CD4-positive, alpha-beta memory T cell (primary cell): ENCODE measurements around the gene PACSIN2. TPM values are rescaled to one million over a fixed set of nuclear protein-coding genes. Genes with fewer than 3 reads are reported as not detected.

Experiments
- CTCF ChIA-PET: fragments of 350-600 bp; sonication (Branson Sonifier 250); formaldehyde crosslinking; loops from one replicate; lab custom pipeline; 2021; ENCODE audit warnings: inconsistent platforms; ENCODE audit not compliant: partially characterized antibody; lab: Charles Lee
- POLR2A ChIA-PET: fragments of 350-600 bp; sonication (Branson Sonifier 250); formaldehyde crosslinking; loops from one replicate; lab custom pipeline; 2021; ENCODE audit not compliant: partially characterized antibody; lab: Charles Lee
- DNase-seq, 5 donors: peaks; one replicate each; pipeline versions ENCODE4 v3.0.0 to v3.0.0-alpha.2; 2020 to 2022; ENCODE audit warnings: mixed read lengths in 1 of 5
- H3K27ac ChIP-seq: one replicate; pipeline ENCODE4 v1.7.0; 2013; ENCODE audit warnings: low read depth, low read length
- H3K27me3 ChIP-seq: 2 replicates; pipeline ENCODE4 v1.7.0; 2013; ENCODE audit warnings: mild to moderate bottlenecking, low read length, moderate library complexity; ENCODE audit not compliant: insufficient read depth
- H3K36me3 ChIP-seq: 2 replicates; pipeline ENCODE4 v1.7.0; 2013; ENCODE audit warnings: mild to moderate bottlenecking, low read length, moderate library complexity; ENCODE audit not compliant: insufficient read depth
- H3K4me1 ChIP-seq: 2 replicates; pipeline ENCODE4 v1.7.0; 2013; ENCODE audit warnings: mild to moderate bottlenecking, low read length, moderate library complexity; ENCODE audit not compliant: insufficient read depth
- H3K4me3 ChIP-seq, 2 donors: one replicate each; pipeline ENCODE4 v1.7.0; 2013; ENCODE audit warnings: low read length in 2 of 2, mild to moderate bottlenecking in 1 of 2
- H3K9me3 ChIP-seq, 2 donors: one replicate each; pipeline ENCODE4 v1.7.0; 2013; ENCODE audit warnings: low read length in 2 of 2, control low read depth in 1 of 2; ENCODE audit not compliant: control insufficient read depth in 1 of 2
- H3K27ac Mint-ChIP-seq, 7 donors: one replicate each; pipeline ENCODE4 v1.8.0; 2020 to 2021; ENCODE audit warnings: mixed read lengths in 7 of 7, mild to moderate bottlenecking in 6 of 7, inconsistent platforms in 3 of 7, moderate library complexity in 3 of 7
- H3K27me3 Mint-ChIP-seq, 2 donors: one replicate each; pipeline ENCODE4 v1.8.0; 2020 to 2021; ENCODE audit warnings: mixed read lengths in 2 of 2
- H3K36me3 Mint-ChIP-seq, 2 donors: one replicate each; pipeline ENCODE4 v1.8.0; 2020 to 2021; ENCODE audit warnings: mixed read lengths in 2 of 2, inconsistent platforms in 1 of 2, mild to moderate bottlenecking in 1 of 2
- H3K4me1 Mint-ChIP-seq, 4 donors: one replicate each; pipeline ENCODE4 v1.8.0; 2020 to 2021; ENCODE audit warnings: mixed read lengths in 4 of 4, mild to moderate bottlenecking in 1 of 4
- H3K4me3 Mint-ChIP-seq, 8 donors: one replicate each; pipeline ENCODE4 v1.8.0; 2020 to 2021; ENCODE audit warnings: mixed read lengths in 8 of 8, mild to moderate bottlenecking in 7 of 8, moderate library complexity in 6 of 8, inconsistent platforms in 3 of 8
- H3K9me3 Mint-ChIP-seq, 8 donors: one replicate each; pipeline ENCODE4 v1.8.0; 2020 to 2021; ENCODE audit warnings: mixed read lengths in 8 of 8, mild to moderate bottlenecking in 5 of 8, inconsistent platforms in 3 of 8, moderate library complexity in 1 of 8
- intact Hi-C: fragments of 100-400 bp; cut with micrococcal nuclease; formaldehyde crosslinking; loops from one replicate; pipeline ENCODE4 v1.15.1; 2023
- polyA plus RNA-seq, 2 donors: library from polyadenylated mRNA; unstranded; fragments of 300-500 nt; fragmentation: Illumina TruSeq; gene quantifications; one replicate each; pipeline ENCODE4 v1.2.3, GENCODE V29; 2021
- total RNA-seq, 2 experiments: library from RNA; stranded (reverse); gene quantifications; one replicate each; pipeline ENCODE4 v1.2.3, GENCODE V29; 2021

PACSIN2 gene
- total and polyA plus RNA-seq, 4 experiments from 2014 or later = 24.6 to 55.0 (median 45.2) TPM

GRCh38 chr22:42842658-42843370 lies 172.1 kb downstream of the PACSIN2 start:
- Histone ChIP-seq H3K27me3 (no peaks in the 10 kb centered on the region), H3K27ac (no peak overlapping the region), H3K4me3 (no peak overlapping the region), H3K4me1 (peaks cover 4% of the 10 kb centered on the region), H3K9me3 (no peaks in the 10 kb centered on the region), H3K36me3 (peaks cover 5% of the 10 kb centered on the region)
- Mint-ChIP-seq H3K4me1 (peaks cover 6 to 19% (median 13%) of the 10 kb centered on the region in 4 donors), H3K27me3 (no peaks in the 10 kb centered on the region), H3K27ac (peak overlapping the region in 2 of 7 donors; percentile 39 to 80), H3K36me3 (peaks cover 30 to 58% of the 10 kb centered on the region in 2 donors), H3K9me3 (no peaks in the 10 kb centered on the region), H3K4me3 (no peak overlapping the region)
- intact Hi-C loops = no loop called here
- no peak for DNase-seq
- CTCF ChIA-PET = interaction anchor here (1.5 kb wide), 1 partner anchor 24 kb away, joined by 3 read pairs; no protein-coding TSS in a partner anchor
- POLR2A ChIA-PET = interaction anchor here (1.0 kb wide), 1 partner anchor 173 kb away, joined by 3 read pairs; the partner anchor contains the start of gene PACSIN2

GRCh38 chr22:42841444-42841843 lies 173.5 kb downstream of the PACSIN2 start:
- H3K27ac Mint-ChIP-seq = peak overlapping the region in 1 of 7 donors; percentile 30
- no peaks in the 10 kb centered on the region for H3K27me3 Mint-ChIP-seq
- Histone ChIP-seq H3K4me3 (no peak overlapping the region), H3K27me3 (no peaks in the 10 kb centered on the region), H3K9me3 (no peaks in the 10 kb centered on the region), H3K36me3 (peaks cover 6% of the 10 kb centered on the region), H3K27ac (no peak overlapping the region), H3K4me1 (peaks cover 4% of the 10 kb centered on the region)
- DNase-seq = no peak
- intact Hi-C loops = no loop called here
- POLR2A ChIA-PET = no interaction called here
- no peak overlapping the region for H3K4me3 Mint-ChIP-seq
- peaks cover 36 to 53% of the 10 kb centered on the region in 2 donors for H3K36me3 Mint-ChIP-seq
- peaks cover 6 to 19% (median 13%) of the 10 kb centered on the region in 4 donors for H3K4me1 Mint-ChIP-seq
- CTCF ChIA-PET = no interaction called here
- H3K9me3 Mint-ChIP-seq = no peaks in the 10 kb centered on the region

GRCh38 chr22:42837556-42837955 lies 177.4 kb downstream of the PACSIN2 start:
- Histone ChIP-seq H3K27ac (no peak overlapping the region), H3K36me3 (peaks cover 13% of the 10 kb centered on the region), H3K4me3 (no peak overlapping the region), H3K27me3 (no peaks in the 10 kb centered on the region), H3K9me3 (no peaks in the 10 kb centered on the region), H3K4me1 (no peaks in the 10 kb centered on the region)
- ChIA-PET POLR2A (no interaction called here), CTCF (no interaction called here)
- H3K4me1 Mint-ChIP-seq = peaks cover 0 to 7% (median 6%) of the 10 kb centered on the region in 4 donors
- peaks cover 35 to 56% of the 10 kb centered on the region in 2 donors for H3K36me3 Mint-ChIP-seq
- H3K9me3 Mint-ChIP-seq = no peaks in the 10 kb centered on the region
- no peak for DNase-seq
- H3K27ac Mint-ChIP-seq = no peak overlapping the region
- H3K27me3 Mint-ChIP-seq = no peaks in the 10 kb centered on the region
- intact Hi-C loops = no loop called here
- H3K4me3 Mint-ChIP-seq = no peak overlapping the region

GRCh38 chr22:42836026-42836425 lies 178.9 kb downstream of the PACSIN2 start:
- Histone ChIP-seq H3K36me3 (peaks cover 20% of the 10 kb centered on the region), H3K4me3 (no peak overlapping the region), H3K4me1 (no peaks in the 10 kb centered on the region), H3K27ac (no peak overlapping the region), H3K9me3 (no peaks in the 10 kb centered on the region), H3K27me3 (no peaks in the 10 kb centered on the region)
- H3K9me3 Mint-ChIP-seq = no peaks in the 10 kb centered on the region
- intact Hi-C loops = no loop called here
- no peak overlapping the region for H3K27ac Mint-ChIP-seq
- ChIA-PET POLR2A (no interaction called here), CTCF (no interaction called here)
- H3K4me3 Mint-ChIP-seq = no peak overlapping the region
- peaks cover 0 to 5% (median under 1%) of the 10 kb centered on the region in 4 donors for H3K4me1 Mint-ChIP-seq
- DNase-seq = no peak
- H3K27me3 Mint-ChIP-seq = no peaks in the 10 kb centered on the region
- peaks cover 33 to 56% of the 10 kb centered on the region in 2 donors for H3K36me3 Mint-ChIP-seq

- Mint-ChIP-seq H3K9me3 (no peaks in the 10 kb centered on the region), H3K27ac (peak overlapping the region in 3 of 7 donors; percentile 5 to 79 (median 22)), H3K27me3 (no peaks in the 10 kb centered on the region), H3K4me3 (no peak overlapping the region), H3K36me3 (peaks cover 29 to 58% of the 10 kb centered on the region in 2 donors), H3K4me1 (peaks cover 2 to 11% (median 5%) of the 10 kb centered on the region in 4 donors)
- Histone ChIP-seq H3K9me3 (no peaks in the 10 kb centered on the region), H3K27ac (no peak overlapping the region), H3K36me3 (peaks cover 26% of the 10 kb centered on the region), H3K27me3 (no peaks in the 10 kb centered on the region), H3K4me1 (no peaks in the 10 kb centered on the region), H3K4me3 (no peak overlapping the region)
- intact Hi-C loops = no loop called here
- CTCF ChIA-PET = interaction anchor here (1.1 kb wide), 1 partner anchor 18 kb away, joined by 4 read pairs; no protein-coding TSS in a partner anchor
- DNase-seq = no peak
- POLR2A ChIA-PET = no interaction called here
Observed at GRCh38 chr22:42834177-42834949, 180.6 kb downstream of the PACSIN2 start.

GRCh38 chr22:42833104-42833503 lies 181.8 kb downstream of the PACSIN2 start:
- H3K27me3 ChIP-seq = no peaks in the 10 kb centered on the region
- Mint-ChIP-seq H3K9me3 (no peaks in the 10 kb centered on the region), H3K36me3 (peaks cover 33 to 64% of the 10 kb centered on the region in 2 donors), H3K4me3 (no peak overlapping the region), H3K27me3 (no peaks in the 10 kb centered on the region), H3K27ac (no peak overlapping the region), H3K4me1 (peaks cover 4 to 16% (median 9%) of the 10 kb centered on the region in 4 donors)
- peaks cover 4% of the 10 kb centered on the region for H3K4me1 ChIP-seq
- POLR2A ChIA-PET = no interaction called here
- no peak for DNase-seq
- intact Hi-C loops = no loop called here
- CTCF ChIA-PET = interaction anchor here (0.8 to 1.0 kb wide), 3 partner anchors 54 to 201 kb away, joined by 3 to 4 read pairs (median 3); no protein-coding TSS in a partner anchor
- no peak overlapping the region for H3K4me3 ChIP-seq
- peaks cover 31% of the 10 kb centered on the region for H3K36me3 ChIP-seq
- H3K27ac ChIP-seq = no peak overlapping the region
- no peaks in the 10 kb centered on the region for H3K9me3 ChIP-seq

GRCh38 chr22:42831712-42832111 lies 183.2 kb downstream of the PACSIN2 start:
- H3K4me3 Mint-ChIP-seq = no peak overlapping the region
- no peaks in the 10 kb centered on the region for H3K27me3 ChIP-seq
- no peaks in the 10 kb centered on the region for H3K9me3 ChIP-seq
- DNase-seq = no peak
- H3K36me3 Mint-ChIP-seq = peaks cover 32 to 64% of the 10 kb centered on the region in 2 donors
- H3K4me1 ChIP-seq = peaks cover 4% of the 10 kb centered on the region
- peaks cover 28% of the 10 kb centered on the region for H3K36me3 ChIP-seq
- ChIA-PET CTCF (interaction anchor here (0.7 kb wide), 1 partner anchor 743 kb away, joined by 3 read pairs; no protein-coding TSS in a partner anchor), POLR2A (no interaction called here)
- no peak overlapping the region for H3K27ac ChIP-seq
- peaks cover 4 to 16% (median 9%) of the 10 kb centered on the region in 4 donors for H3K4me1 Mint-ChIP-seq
- no peak overlapping the region for H3K4me3 ChIP-seq
- H3K27ac Mint-ChIP-seq = peak overlapping the region in 1 of 7 donors; percentile 10
- H3K27me3 Mint-ChIP-seq = no peaks in the 10 kb centered on the region
- H3K9me3 Mint-ChIP-seq = no peaks in the 10 kb centered on the region
- intact Hi-C loops = no loop called here
